DMS 273 (cell line): ENCODE data around the gene NEK7.

Experiments used
- DNase-seq: peaks from one replicate; lab custom pipeline; 2025; ENCODE audit not compliant: unreplicated experiment; lab: John Stamatoyannopoulos, UW

The NEK7 gene

DNA sequence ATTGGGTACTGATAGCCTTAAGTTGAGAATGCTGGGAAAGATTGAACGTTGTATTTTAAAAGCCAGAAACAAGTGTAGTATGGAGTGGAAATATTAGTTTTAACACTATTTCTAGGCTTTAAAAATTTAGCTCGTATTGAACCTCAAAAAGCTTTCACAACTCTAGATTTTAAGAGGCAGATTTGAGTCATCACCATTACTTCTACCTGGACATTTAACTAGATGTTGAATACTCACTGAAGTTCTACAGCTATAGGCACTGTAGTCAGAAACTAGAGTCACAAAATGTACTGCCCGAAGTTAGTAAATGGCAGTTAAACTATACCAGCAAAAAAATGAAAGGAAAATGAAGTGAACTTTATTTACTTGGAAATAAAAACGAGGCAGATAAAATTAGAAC lies 96.5 kb downstream of the NEK7 start:
- no peak for DNase-seq

DNA sequence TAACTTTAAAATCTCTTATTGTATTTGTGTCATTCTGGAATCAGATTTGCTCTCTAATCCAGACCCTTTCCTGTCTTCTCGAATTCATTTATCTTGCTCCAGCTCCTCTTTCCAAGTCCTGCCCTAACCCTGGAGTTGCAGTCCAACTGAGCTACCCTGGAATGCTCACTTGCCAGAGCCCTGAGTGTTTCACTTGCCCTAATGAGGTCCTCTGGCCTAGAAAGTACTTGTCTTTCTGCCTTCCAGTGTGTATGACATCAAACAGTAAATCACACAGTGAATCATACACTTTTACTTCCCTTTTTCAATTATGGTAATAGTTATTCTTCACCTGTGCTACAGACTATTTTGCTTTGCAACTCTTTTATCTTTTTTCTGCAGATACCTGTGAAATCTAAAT lies 96.9 kb downstream of the NEK7 start:
- DNase-seq, result no peak

DNA sequence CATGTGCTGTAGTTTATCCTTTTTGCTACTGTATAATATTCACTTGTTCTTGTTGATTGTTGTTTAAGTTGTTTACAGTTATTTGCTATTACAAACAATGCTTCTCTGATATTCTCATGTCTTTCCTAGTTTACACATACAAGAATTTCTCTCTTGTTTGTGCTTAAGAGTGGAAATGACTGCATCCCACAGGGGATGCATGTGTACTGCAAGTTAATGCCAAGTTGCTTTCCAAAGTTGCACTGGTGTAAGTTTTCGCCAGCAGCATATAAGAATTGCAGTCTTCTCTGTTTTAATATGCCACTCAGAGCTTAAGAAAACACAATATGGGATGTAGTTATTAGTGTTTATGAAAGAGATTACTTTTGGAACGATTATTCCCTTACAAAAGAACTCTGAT lies 97.7 kb downstream of the NEK7 start:
- DNase-seq, result no peak

GRCh38 chr1:198254948-198255347 lies 98.2 kb downstream of the NEK7 start:
- no peak for DNase-seq

- no peak for DNase-seq
Measured at GRCh38 chr1:198255784-198256183, 99.0 kb downstream of the NEK7 start.

- no peak for DNase-seq
Measured at GRCh38 chr1:198258491-198258890, 101.7 kb downstream of the NEK7 start.

DNA sequence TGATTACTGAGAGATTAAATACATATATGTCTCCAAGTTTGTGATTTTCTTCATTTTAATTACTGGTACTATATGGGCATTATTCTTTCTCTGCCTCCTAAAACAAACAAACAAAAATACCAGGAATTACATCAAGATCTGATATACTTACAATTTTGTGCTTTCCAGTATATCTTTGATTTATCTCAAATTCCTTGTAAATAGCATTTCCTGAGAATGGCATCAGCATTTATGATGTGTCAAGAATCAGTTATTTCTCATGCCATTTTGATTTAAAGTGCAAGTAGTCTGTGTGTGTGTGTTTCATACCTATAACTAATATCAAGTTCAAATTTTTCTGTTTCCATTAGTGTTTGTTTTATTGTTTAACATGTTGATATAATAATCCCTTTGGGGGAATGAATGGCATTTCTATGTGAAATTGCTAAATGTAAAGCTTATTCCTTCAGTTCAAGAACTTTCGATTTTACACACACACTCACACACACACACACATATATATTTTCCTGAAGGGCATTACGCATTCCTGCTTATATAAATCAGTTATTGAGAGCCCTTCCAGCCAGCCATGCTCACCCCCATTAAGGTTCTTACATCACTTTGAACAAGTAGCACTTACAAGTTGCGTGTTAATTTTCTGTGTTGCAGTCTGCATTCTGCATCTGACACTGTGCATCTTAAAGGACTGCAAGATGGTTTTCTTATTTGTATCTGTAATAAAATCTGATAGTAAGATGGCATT lies 102.7 kb downstream of the NEK7 start:
- DNase-seq, result no peak

GRCh38 chr1:198261886-198262285 lies 105.1 kb downstream of the NEK7 start:
- no peak for DNase-seq

GRCh38 chr1:198263186-198263585 lies 106.4 kb downstream of the NEK7 start:
- no peak for DNase-seq

DNA sequence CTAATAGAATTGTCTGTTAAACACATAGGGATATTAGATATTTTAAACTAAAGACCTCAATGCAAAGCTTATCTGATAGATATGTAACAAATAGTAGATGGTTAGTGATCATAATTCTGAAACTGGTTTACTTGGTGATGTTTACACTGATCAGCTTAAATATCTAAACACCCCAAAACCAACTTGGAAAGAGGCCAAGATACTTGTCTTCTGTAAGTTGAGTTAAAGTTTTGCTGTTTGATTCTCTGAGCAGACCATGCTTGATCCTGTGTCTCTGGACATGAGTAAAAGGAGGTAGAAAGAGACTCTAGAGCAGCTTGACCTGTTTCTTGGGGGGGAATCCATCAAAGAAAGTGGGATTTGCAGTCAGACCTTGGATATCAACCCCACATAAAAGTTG lies 107.5 kb downstream of the NEK7 start:
- no peak for DNase-seq

DNA sequence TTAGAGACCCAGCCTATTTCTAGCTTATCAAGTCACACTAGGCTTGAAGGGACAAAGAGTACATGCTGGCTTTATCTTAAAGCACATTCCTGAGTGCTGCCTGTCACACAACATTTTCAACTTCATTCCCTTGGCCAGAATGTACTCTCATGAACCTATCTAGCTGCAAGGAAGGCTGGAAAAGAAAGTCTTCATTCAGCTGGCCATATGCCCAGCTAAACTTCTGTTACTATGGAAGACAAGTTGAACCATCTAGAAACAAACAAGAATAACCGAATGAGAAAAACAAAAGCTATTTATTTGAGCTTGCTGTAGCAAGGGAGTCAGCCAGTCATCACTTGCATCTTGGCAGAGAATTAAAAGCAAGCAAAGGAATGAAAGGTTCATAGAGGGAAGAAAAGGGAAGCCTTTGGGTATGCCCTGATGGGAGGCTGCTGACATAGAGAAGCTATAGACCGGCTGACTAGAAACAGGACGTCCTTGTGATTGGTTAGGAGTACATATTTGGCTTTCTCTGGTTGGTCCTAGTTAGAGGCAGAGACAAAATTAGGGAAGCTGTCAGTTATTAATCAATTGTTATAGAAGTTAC lies 108.4 kb downstream of the NEK7 start:
- DNase-seq, result no peak

- DNase-seq, result no peak
Measured at GRCh38 chr1:198267056-198267455, 110.3 kb downstream of the NEK7 start.

GRCh38 chr1:198267921-198268320 lies 111.1 kb downstream of the NEK7 start:
- no peak for DNase-seq

DNA sequence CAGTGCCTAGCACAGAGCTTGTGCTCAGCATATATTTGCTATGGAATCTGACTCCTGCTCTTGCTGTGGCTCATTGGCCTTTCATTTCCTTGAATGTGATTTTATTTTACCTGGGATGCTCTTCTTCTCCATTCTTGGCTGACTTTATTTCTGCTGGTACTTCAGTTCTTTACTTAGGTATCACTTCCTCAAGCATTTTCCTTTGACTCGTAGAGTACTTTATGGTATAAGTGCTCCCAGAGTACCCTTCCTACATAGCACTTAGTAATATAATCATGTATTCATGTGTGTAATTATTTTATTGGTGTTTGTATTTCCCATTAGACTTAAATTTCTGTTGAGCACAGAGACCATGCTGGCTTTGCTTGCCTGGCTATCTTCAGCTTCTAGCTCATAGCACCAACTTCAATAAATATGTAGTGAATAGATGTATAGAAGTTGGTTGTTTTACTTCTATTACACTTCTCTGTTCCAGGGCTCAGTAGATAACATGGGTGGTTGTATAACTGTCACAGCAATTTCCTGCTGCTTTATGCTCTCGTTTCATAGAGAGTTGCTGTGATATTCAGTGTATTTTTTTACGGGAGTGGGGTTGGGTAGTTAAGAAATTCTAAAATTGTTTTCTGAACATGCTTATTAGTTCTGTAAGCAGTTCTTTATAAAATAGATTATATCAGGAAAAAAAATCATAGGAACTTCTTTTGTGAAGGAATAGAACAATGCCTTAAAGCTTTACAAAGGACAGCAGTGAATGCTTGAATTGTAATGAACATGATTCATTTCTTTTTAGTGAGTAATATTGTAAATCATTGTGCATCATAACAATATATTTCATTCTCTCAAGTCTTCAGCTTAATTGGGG lies 112.2 kb downstream of the NEK7 start:
- DNase-seq, result no peak

DNA sequence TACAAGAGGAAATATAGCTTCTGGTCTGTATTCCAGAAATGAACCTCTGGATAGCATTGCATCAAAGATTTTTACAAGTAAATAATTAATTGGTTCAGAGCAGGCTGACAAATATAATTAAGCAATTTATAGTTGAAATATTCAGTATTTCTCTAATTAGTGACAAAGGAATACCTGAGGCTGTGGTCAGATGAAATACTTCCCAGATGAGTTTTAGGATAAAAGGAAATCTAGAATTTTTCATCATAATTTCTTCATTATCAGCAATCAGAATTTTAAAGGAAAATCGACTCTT lies 112.8 kb downstream of the NEK7 start:
- no peak for DNase-seq

- DNase-seq, result no peak
Measured at GRCh38 chr1:198270273-198270828, 113.6 kb downstream of the NEK7 start.

- DNase-seq, result no peak
Measured at GRCh38 chr1:198271467-198271866, 114.7 kb downstream of the NEK7 start.

GRCh38 chr1:198272492-198272891 lies 115.7 kb downstream of the NEK7 start:
- DNase-seq, result no peak

DNA sequence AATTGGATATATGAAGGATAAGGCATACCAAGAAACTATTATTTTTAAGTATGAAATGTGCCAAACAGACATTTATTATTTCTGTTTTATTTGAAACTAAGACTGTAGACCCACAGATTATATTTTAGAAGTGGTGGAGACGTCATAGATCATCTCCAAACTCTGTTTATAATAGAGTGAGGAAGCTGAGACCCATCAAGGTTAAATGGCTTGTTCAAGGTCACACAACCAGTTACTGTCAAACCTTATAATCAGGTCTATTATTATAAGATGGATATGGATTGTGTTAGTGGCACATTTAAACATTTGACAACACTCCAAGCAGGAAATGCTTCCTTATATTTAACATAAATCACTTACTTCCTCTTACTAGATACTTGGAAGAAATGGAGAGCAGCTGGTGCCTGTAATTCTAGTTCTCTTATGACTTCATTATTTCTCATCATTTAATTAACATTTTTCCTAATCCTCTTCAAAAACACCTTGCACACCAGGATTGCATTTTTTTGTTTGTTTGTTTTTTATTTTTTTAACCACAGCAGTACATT lies 117.0 kb downstream of the NEK7 start:
- no peak for DNase-seq

- no peak for DNase-seq
Measured at GRCh38 chr1:198275597-198275996, 118.8 kb downstream of the NEK7 start.

- DNase-seq, result peak; percentile 4
Measured at GRCh38 chr1:198276241-198276640, 119.4 kb downstream of the NEK7 start.

- DNase-seq, result peak; percentile 48
Measured at GRCh38 chr1:198278943-198279342, 122.1 kb downstream of the NEK7 start.
